HepG2 (cell line): ENCODE measurements around the gene TFDP2. TPM values are rescaled to one million over a fixed set of nuclear protein-coding genes. Genes with fewer than 3 reads are reported as not detected.
A peak's percentile ranks its signal among the peaks of the same experiment; 100 is the strongest.

Experiments used
- ATAC-seq: fragments of 200-7000 bp; cut with Tn5 transposase; 3 replicates; pipeline ENCODE4 v1.9.1; 2020; ENCODE audit warnings: mild to moderate bottlenecking, moderate library complexity
- BruUV-seq: library from RNA; stranded (reverse); fragments of 400-500 nt; replicated peaks from 2 replicates; lab custom pipeline; 2021; lab: Mats Ljungman, UMichigan
- CTCF ChIA-PET: fragments of 300-600 bp; formaldehyde crosslinking; extraction: SDS; loops from one replicate; lab custom pipeline; 2021; ENCODE audit warnings: low total read pairs, inconsistent platforms, low intra/inter-chr PET ratio; lab: Yijun Ruan, JAX
- POLR2A ChIA-PET: fragments of 350-600 bp; sonication (Branson Sonifier 250); formaldehyde crosslinking; loops from one replicate; lab custom pipeline; 2020; ENCODE audit warnings: antibody characterized with exemption, inconsistent platforms; lab: Yijun Ruan, JAX
- DNase-seq: peaks from one replicate; pipeline ENCODE4 v3.0.0-alpha.2; 2015; ENCODE audit warnings: low spot score
- FAIRE-seq: peaks from 3 replicates; lab custom pipeline; 2011; peaks lifted over from hg19 to GRCh38; lab: Jason Lieb, UNC
- H2AFZ ChIP-seq: one replicate; pipeline ENCODE4 v1.6.1; 2011; ENCODE audit warnings: low read length, inconsistent platforms
- H3K27ac ChIP-seq: fragments of 300-600 bp; 3 replicates; pipeline ENCODE4 v1.8.0; 2011; ENCODE audit warnings: mixed run types, mild to moderate bottlenecking, mixed read lengths, low read length, inconsistent platforms; ENCODE audit not compliant: insufficient read depth; ENCODE audit errors: extremely low read length
- H3K27me3 ChIP-seq, 2 experiments: fragments of 200-600 bp in 1 of 2; 2 replicates in 1 of 2; 3 replicates in 1 of 2; pipeline versions ENCODE4 v1.6.0 to v1.8.0; 2011; ENCODE audit warnings: low read length in 2 of 2, mild to moderate bottlenecking in 2 of 2, moderate library complexity in 2 of 2, inconsistent platforms in 1 of 2; ENCODE audit not compliant: insufficient read depth in 2 of 2, control insufficient read depth in 1 of 2
- H3K36me3 ChIP-seq, 2 experiments: fragments of 200-600 bp in 1 of 2; replicated peaks in 1 of 2; 2 replicates in 1 of 2; 3 replicates in 1 of 2; pipeline versions ENCODE4 v1.5.1 to v1.8.0; 2011; ENCODE audit warnings: low read length in 2 of 2, inconsistent platforms in 1 of 2; ENCODE audit not compliant: insufficient read depth in 2 of 2, control insufficient read depth in 1 of 2
- H3K4me1 ChIP-seq: 2 replicates; pipeline ENCODE4 v1.5.1; 2012; ENCODE audit warnings: low read length, inconsistent platforms; ENCODE audit not compliant: insufficient read depth
- H3K4me2 ChIP-seq: 2 replicates; pipeline ENCODE4 v1.6.0; 2011; ENCODE audit warnings: low read depth, low read length, inconsistent platforms
- H3K4me3 ChIP-seq, 3 experiments: fragments of 200-600 bp in 1 of 3; sonication (generic), shearing (Covaris generic) in 1 of 3; replicated peaks in 1 of 3; 2 replicates each; pipeline ENCODE4 v1.5.1; 2011 to 2016; ENCODE audit warnings: low read length in 3 of 3, inconsistent platforms in 2 of 3, low read depth in 2 of 3, mild to moderate bottlenecking in 2 of 3, control low read depth in 1 of 3, mixed read lengths in 1 of 3; ENCODE audit not compliant: insufficient read depth in 1 of 3
- H3K79me2 ChIP-seq: one replicate; pipeline ENCODE4 v1.6.1; 2011; ENCODE audit warnings: low read length, inconsistent platforms; ENCODE audit not compliant: insufficient read depth
- H3K9ac ChIP-seq: 2 replicates; pipeline ENCODE4 v1.6.0; 2011; ENCODE audit warnings: mild to moderate bottlenecking, low read depth, low read length, inconsistent platforms; ENCODE audit not compliant: insufficient read depth
- H3K9me3 ChIP-seq: 2 replicates; pipeline ENCODE4 v1.5.1; 2012; ENCODE audit warnings: mild to moderate bottlenecking, low read length
- H4K20me1 ChIP-seq: 2 replicates; pipeline ENCODE4 v1.6.0; 2011; ENCODE audit warnings: inconsistent platforms, mild to moderate bottlenecking, low read length, moderate library complexity; ENCODE audit not compliant: insufficient read depth
- BHLHE40 ChIP-seq: IDR thresholded peaks from 2 replicates; pipeline ENCODE4 v1.6.1; 2011; ENCODE audit warnings: low read length, improper control_type of control experiment
- CEBPB ChIP-seq: IDR thresholded peaks from 2 replicates; pipeline ENCODE4 v1.6.1; 2011; ENCODE audit warnings: low read depth, low read length, improper control_type of control experiment, borderline replicate concordance
- CEBPG ChIP-seq: IDR thresholded peaks from 2 replicates; pipeline ENCODE4 v1.6.1; 2016
- DBP ChIP-seq: sonication (generic); formaldehyde crosslinking; IDR thresholded peaks from 2 replicates; pipeline ENCODE4 v1.4.0; 2020; ENCODE audit warnings: missing genetic modification reagents; ENCODE audit errors: not compliant biosample characterization
- FOSL2 ChIP-seq: sonication (generic); formaldehyde crosslinking; IDR thresholded peaks from 2 replicates; pipeline ENCODE4 v1.4.0; 2020; ENCODE audit warnings: missing genetic modification reagents
- MTA3 ChIP-seq: sonication (generic); formaldehyde crosslinking; IDR thresholded peaks from 2 replicates; pipeline ENCODE4 v1.4.0; 2020; ENCODE audit warnings: missing genetic modification reagents
- SOX13 ChIP-seq, 3 experiments: fragments of 450-650 bp in 1 of 3; sonication (generic) in 1 of 3; formaldehyde crosslinking in 1 of 3; IDR thresholded peaks in 2 of 3; conservative IDR thresholded peaks in 1 of 3; 2 replicates each; pipeline versions ENCODE4 v1.5.0 to v1.6.1; 2016 to 2020; ENCODE audit warnings: antibody characterized with exemption in 1 of 3, mild to moderate bottlenecking in 1 of 3, missing compliant biosample characterization in 1 of 3, missing genetic modification reagents in 1 of 3, moderate library complexity in 1 of 3
- SOX5 ChIP-seq: IDR thresholded peaks from 2 replicates; pipeline ENCODE4 v1.6.1; 2016; ENCODE audit warnings: borderline replicate concordance
- SOX6 ChIP-seq, 2 experiments: fragments of 450-650 bp in 1 of 2; sonication (generic) in 1 of 2; formaldehyde crosslinking in 1 of 2; IDR thresholded peaks; 2 replicates each; pipeline versions ENCODE4 v1.4.0 to v1.6.1; 2017 to 2020; ENCODE audit warnings: antibody characterized with exemption in 1 of 2, mild to moderate bottlenecking in 1 of 2, missing genetic modification reagents in 1 of 2
- ZBTB7B ChIP-seq: sonication (generic); formaldehyde crosslinking; IDR thresholded peaks from 2 replicates; pipeline ENCODE4 v1.4.0; 2020; ENCODE audit warnings: missing genetic modification reagents
- ZNF850 ChIP-seq: sonication (generic); formaldehyde crosslinking; conservative IDR thresholded peaks from 2 replicates; pipeline ENCODE4 v1.9.0; 2021; ENCODE audit warnings: mild to moderate bottlenecking, missing genetic modification reagents
- WGBS: methylation state at CpG from one replicate; pipeline ENCODE4 v1.1.6; 2017; ENCODE audit warnings: low lambda C conversion rate; 5-methylcytosine and 5-hydroxymethylcytosine counted together
- in situ Hi-C: cut with HindIII; loops from 2 replicates; pipeline ENCODE4 v1.10.0; 2017; ENCODE audit warnings: low pct_unique_long_range_greater_than_20kb; ENCODE audit not compliant: extremely low pct_ligation_motif_present
- intact Hi-C: fragments of 100-400 bp; cut with micrococcal nuclease; formaldehyde crosslinking; loops from one replicate; pipeline ENCODE4 v1.10.0; 2022; ENCODE audit not compliant: unreplicated experiment
- polyA plus RNA-seq, 8 experiments: library from polyadenylated mRNA; depleted of rRNA in 3 of 8; stranded (reverse) in 7 of 8; unstranded in 1 of 8; fragments of >200 nt; fragmentation: Illumina TruSeq in 4 of 8; extraction: Trizol in 4 of 8; gene quantifications; 2 replicates each; pipeline versions ENCODE4 v1.2.1 to v1.2.3, GENCODE V29; 2011 to 2016; ENCODE audit warnings: low read depth in 4 of 8, missing spikeins in 1 of 8, mixed read lengths in 1 of 8; ENCODE audit not compliant: insufficient read depth in 1 of 8
- small RNA-seq, 3 experiments: library from RNA; depleted of rRNA; stranded (forward); fragments of <200 nt; gene quantifications; one replicate each; pipeline ENCODE3, GENCODE V24; 2012; ENCODE audit warnings: low read depth in 2 of 3, low replicate concordance in 1 of 3; ENCODE audit not compliant: insufficient read length in 3 of 3, insufficient read depth in 2 of 3
- total RNA-seq, 5 experiments: library from RNA; depleted of rRNA; stranded (reverse); fragments of >200 nt; fragmentation: Illumina TruSeq; extraction: Trizol; gene quantifications; 2 replicates each; pipeline ENCODE4 v1.2.3, GENCODE V29; 2016; ENCODE audit warnings: low read depth in 1 of 5

The TFDP2 gene
- total and polyA plus RNA-seq, 2 of the 13 experiments (the other 11 are each of a cell fraction or from before 2014, with no cell fraction given) = 17.9 to 37.4 TPM

DNA sequence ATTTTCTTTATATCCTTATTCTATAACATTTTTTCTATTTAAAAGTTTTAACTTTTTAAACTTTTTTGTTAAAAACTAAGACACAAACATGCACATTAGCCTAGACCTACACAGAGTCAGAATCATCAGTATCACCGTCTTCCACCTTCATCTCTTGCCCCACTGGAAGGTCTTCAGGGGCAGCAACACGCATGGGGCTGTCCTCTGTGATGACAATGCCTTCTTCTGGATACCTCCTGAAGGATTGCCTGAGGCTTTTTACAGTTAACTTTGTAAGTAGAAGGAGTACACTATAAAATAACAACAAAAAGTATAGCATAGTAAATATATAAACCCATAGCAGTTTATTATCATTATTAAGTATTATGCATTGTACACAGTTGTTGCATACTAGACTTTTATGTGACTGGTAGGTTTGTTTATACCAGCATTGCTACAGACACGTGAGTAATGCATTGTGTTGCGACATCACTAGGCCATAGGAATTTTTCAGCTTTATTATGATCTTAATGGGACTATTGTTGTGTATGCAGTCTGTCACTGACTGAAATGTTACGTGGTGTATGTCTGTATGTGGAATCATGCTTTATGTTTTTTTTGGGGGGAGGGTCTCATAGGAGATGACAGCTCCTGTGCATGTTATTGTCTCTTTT is 254.7 kb downstream of the TFDP2 start:
- Histone ChIP-seq H3K9me3 (peaks cover 1% of the 10 kb centered on the region; the same call in 1 of the 2 replicates), H4K20me1 (no peaks in the 10 kb centered on the region), H3K79me2 (peaks cover 34% of the 10 kb centered on the region), H3K36me3 (peaks cover 2 to 8% of the 10 kb centered on the region in 2 experiments; a peak in 2 of 5 replicates), H3K4me2 (no peak overlapping the region), H3K9ac (no peak overlapping the region), H3K27me3 (no peaks in the 10 kb centered on the region), H2AFZ (no peak overlapping the region), H3K4me1 (0 out of 2 replicates have a peak, but pooled peaks cover 6% of the 10 kb centered on the region), H3K4me3 (no peak overlapping the region), H3K27ac (no peak overlapping the region)
- peak; percentile 57 for ATAC-seq
- CTCF ChIA-PET = no interaction called here
- DNase-seq = peak; percentile 57
- in situ Hi-C loops (no loop called here), intact Hi-C loops (no loop called here)
- TF ChIP-seq SOX5 (CRISPR knock-in tag) (peak; percentile 64), FOSL2 (CRISPR knock-in tag) (peak; percentile 57; the same call in 1 of the 2 replicates), SOX13 (IDR thresholded peaks at IDR 0.05) (no peak), SOX13 (CRISPR knock-in tag; conservative IDR thresholded peaks at IDR 0.05 in 1 of 2, IDR thresholded peaks at IDR 0.05 in 1 of 2) (peak in 1 of 2 experiments; percentile 81; a peak in 2 of 4 replicates), CEBPG (CRISPR knock-in tag) (peak; percentile 84), ZNF850 (no peak), ZBTB7B (CRISPR knock-in tag) (no peak), BHLHE40 (peak; percentile 77), SOX6 (IDR thresholded peaks at IDR 0.05) (no peak), SOX6 (CRISPR knock-in tag; IDR thresholded peaks at IDR 0.05) (peak; percentile 41; the same call in 1 of the 2 replicates), MTA3 (CRISPR knock-in tag) (no peak), CEBPB (peak; percentile 96), DBP (CRISPR knock-in tag) (no peak)
- FAIRE-seq = no peak
- 80% methylated on average over 5 of the region's 5 CpGs for WGBS
- POLR2A ChIA-PET = interaction anchor here (0.7 kb wide), 1 partner anchor 246 kb away, joined by 3 read pairs; no protein-coding TSS in a partner anchor
- BruUV-seq = no TSS peak

Small RNA genes within 50 kb of the gene (small RNA-seq; reads per million reads assigned to genes)
- gene RNU6-425P (0 reads per million in 3 experiments), gene RNU6-509P (0 reads per million in 3 experiments)

Other genes with a start within 250 kb of the TFDP2 start
- 11.0 and 12.9 TPM in 2 replicates for gene GK5, start 76.0 kb upstream of the TFDP2 start, total RNA-seq (2016; rRNA removed; fragmentation: Illumina TruSeq; extraction: Trizol)
- 7.1 and 7.9 TPM in 2 replicates for gene GK5, start 76.0 kb upstream of the TFDP2 start, polyA plus RNA-seq (2011; rRNA removed)